ENCODE measurements around the gene NUP107.

NUP107 gene

DNA sequence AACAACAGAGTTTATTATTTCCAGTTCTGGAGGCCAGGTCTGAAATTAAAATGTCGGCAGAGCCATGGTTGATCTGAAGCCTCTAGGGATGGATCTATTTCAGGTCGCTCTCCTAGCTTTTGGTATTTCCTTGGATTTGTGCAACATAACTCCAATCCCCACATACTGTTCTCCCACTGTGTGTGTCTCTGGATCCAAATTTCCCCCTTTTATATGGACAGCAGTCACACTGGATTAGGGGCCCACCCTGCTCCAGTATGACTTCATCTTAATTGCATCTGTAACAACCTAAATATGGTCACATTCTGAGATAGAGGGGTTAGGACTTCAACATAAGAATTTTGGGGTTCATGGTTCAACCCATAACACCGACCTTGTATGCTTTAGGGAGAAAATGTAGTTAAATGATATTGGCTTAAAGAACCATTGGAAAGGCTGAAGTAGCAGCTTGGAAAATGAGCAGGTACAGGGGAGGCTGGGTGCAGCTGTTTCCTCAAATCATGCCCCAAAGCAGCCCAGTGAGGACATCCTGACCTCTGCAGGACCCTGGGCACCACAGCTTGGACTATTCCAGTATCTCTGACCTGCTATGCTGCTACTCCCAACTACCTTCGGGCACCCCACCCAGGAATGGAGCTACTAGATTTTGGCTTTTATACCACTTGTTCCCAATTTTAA lies 107.3 kb downstream of the NUP107 start:
- no peaks in the 10 kb centered on the region for H4K20me1 ChIP-seq (ENCODE audit: control insufficient read depth, insufficient read depth, low read depth, low read length)
- H3K79me2 ChIP-seq (ENCODE audit: control insufficient read depth, low read length), result no peaks in the 10 kb centered on the region
- peak overlapping the region; percentile 56 for H3K4me2 ChIP-seq (ENCODE audit: low read length)
- no peak overlapping the region for H3K27ac ChIP-seq (ENCODE audit: low read depth, low read length)
- no peaks in the 10 kb centered on the region for H3K27me3 ChIP-seq (ENCODE audit: control insufficient read depth, low read length)
- peaks cover 5% of the 10 kb centered on the region; the same call in 1 of the 2 replicates for H3F3A ChIP-seq (ENCODE audit: control insufficient read depth, insufficient read depth)
- H3K4me1 ChIP-seq (ENCODE audit: control insufficient read depth, low read length), result peaks cover 60% of the 10 kb centered on the region
- TF ChIP-seq, protein P1, sequence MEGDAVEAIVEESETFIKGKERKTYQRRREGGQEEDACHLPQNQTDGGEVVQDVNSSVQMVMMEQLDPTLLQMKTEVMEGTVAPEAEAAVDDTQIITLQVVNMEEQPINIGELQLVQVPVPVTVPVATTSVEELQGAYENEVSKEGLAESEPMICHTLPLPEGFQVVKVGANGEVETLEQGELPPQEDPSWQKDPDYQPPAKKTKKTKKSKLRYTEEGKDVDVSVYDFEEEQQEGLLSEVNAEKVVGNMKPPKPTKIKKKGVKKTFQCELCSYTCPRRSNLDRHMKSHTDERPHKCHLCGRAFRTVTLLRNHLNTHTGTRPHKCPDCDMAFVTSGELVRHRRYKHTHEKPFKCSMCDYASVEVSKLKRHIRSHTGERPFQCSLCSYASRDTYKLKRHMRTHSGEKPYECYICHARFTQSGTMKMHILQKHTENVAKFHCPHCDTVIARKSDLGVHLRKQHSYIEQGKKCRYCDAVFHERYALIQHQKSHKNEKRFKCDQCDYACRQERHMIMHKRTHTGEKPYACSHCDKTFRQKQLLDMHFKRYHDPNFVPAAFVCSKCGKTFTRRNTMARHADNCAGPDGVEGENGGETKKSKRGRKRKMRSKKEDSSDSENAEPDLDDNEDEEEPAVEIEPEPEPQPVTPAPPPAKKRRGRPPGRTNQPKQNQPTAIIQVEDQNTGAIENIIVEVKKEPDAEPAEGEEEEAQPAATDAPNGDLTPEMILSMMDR (IDR thresholded peaks at IDR 0.05; ENCODE audit: low read depth, low read length, poor library complexity, severe bottlenecking), result no peak
- TF ChIP-seq EZH2phosphoT487 (IDR thresholded peaks at IDR 0.05; ENCODE audit: borderline replicate concordance, low read length), result no peak
- peak overlapping the region; percentile 36 for H3K4me3 ChIP-seq (ENCODE audit: low read length)
- no peaks in the 10 kb centered on the region for H3K9me3 ChIP-seq (ENCODE audit: control insufficient read depth, insufficient read depth, low read length)
- H3K9me2 ChIP-seq (replicated peaks; ENCODE audit: control insufficient read depth, low read length), result no peaks in the 10 kb centered on the region
- no peaks in the 10 kb centered on the region for H3K36me3 ChIP-seq (ENCODE audit: control insufficient read depth, low read length)

DNA sequence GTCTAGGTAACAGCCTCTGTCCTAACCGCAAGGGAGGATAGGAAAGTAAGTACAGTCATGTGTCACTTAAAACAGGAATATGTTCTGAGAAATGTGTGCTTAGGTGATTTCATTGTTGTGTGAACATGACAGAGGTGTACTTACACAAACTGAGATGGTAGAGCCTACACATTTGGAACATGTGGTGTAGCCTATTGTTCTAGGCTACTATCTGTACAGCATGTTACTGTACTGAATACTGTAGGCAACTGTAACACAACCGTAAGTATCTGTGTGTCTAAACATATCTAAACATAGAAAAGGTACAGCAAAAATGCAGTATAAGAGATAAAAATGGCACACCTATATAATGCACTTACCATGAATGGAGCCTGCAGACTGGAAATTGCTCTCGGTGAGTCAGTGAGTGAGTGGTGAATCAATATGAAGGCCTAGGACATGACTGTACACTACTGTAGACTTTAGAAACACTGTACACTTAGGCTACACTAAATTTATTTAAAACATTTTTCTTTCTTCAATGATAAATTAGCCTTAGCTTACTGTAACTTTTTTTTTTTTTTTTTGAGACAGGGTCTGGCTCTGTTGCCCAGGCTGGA lies 108.0 kb downstream of the NUP107 start:
- Histone ChIP-seq H3K27me3 (ENCODE audit: control insufficient read depth, low read length) (no peaks in the 10 kb centered on the region), H3K36me3 (ENCODE audit: control insufficient read depth, low read length) (no peaks in the 10 kb centered on the region), H3K27ac (ENCODE audit: low read depth, low read length) (no peak overlapping the region), H3K9me2 (replicated peaks; ENCODE audit: control insufficient read depth, low read length) (no peaks in the 10 kb centered on the region), H3K9me3 (ENCODE audit: control insufficient read depth, insufficient read depth, low read length) (no peaks in the 10 kb centered on the region), H3K4me2 (ENCODE audit: low read length) (peak overlapping the region; percentile 56), H3K4me1 (ENCODE audit: control insufficient read depth, low read length) (peaks cover 58% of the 10 kb centered on the region), H3F3A (ENCODE audit: control insufficient read depth, insufficient read depth) (peaks cover 5% of the 10 kb centered on the region; the same call in 1 of the 2 replicates), H3K4me3 (ENCODE audit: low read length) (peak overlapping the region; percentile 36), H4K20me1 (ENCODE audit: control insufficient read depth, insufficient read depth, low read depth, low read length) (no peaks in the 10 kb centered on the region), H3K79me2 (ENCODE audit: control insufficient read depth, low read length) (no peaks in the 10 kb centered on the region)
- no peak for TF ChIP-seq EZH2phosphoT487 (IDR thresholded peaks at IDR 0.05; ENCODE audit: borderline replicate concordance, low read length)
- TF ChIP-seq, protein P1 (IDR thresholded peaks at IDR 0.05; ENCODE audit: low read depth, low read length, poor library complexity, severe bottlenecking), result no peak

Measured in DOHH2 (cell line).